Heart right ventricle (tissue), 16 donors: ENCODE results near the gene TKT. TPM values are rescaled to one million over a fixed set of nuclear protein-coding genes. Genes with fewer than 3 reads are reported as not detected.

ENCODE experiments used
- ATAC-seq, 8 donors: fragments of 200-7000 bp; cut with Tn5 transposase; one replicate each; pipeline ENCODE4 v1.9.1; 2020; ENCODE audit warnings: mild to moderate bottlenecking in 8 of 8, moderate library complexity in 8 of 8, moderate number of reproducible peaks in 1 of 8
- DNase-seq, 2 donors: peaks; one replicate each; pipeline ENCODE4 v3.0.0-alpha.2; 2020
- H3K27ac ChIP-seq, 10 donors: fragments of 200-600 bp; sonication (generic) in 2 of 10; one replicate each; pipeline versions ENCODE4 v1.5.0 to v1.8.0; 2020 to 2022; ENCODE audit warnings: mild to moderate bottlenecking in 3 of 10
- H3K27me3 ChIP-seq, 7 donors: fragments of 200-600 bp; one replicate each; pipeline ENCODE4 v1.8.0; 2021 to 2022; ENCODE audit warnings: mild to moderate bottlenecking in 2 of 7
- H3K36me3 ChIP-seq, 9 donors: fragments of 200-600 bp; sonication (generic) in 1 of 9; one replicate each; pipeline versions ENCODE4 v1.5.0 to v1.8.0; 2020 to 2022; ENCODE audit warnings: mild to moderate bottlenecking in 2 of 9
- H3K4me1 ChIP-seq, 9 donors: fragments of 200-600 bp; sonication (generic) in 1 of 9; one replicate each; pipeline versions ENCODE4 v1.5.0 to v1.8.0; 2020 to 2022; ENCODE audit warnings: mild to moderate bottlenecking in 4 of 9
- H3K4me3 ChIP-seq, 10 donors: fragments of 200-600 bp; sonication (generic) in 2 of 10; one replicate each; pipeline versions ENCODE4 v1.5.0 to v1.8.0; 2020 to 2022; ENCODE audit warnings: mild to moderate bottlenecking in 7 of 10, moderate library complexity in 2 of 10
- H3K9me3 ChIP-seq, 11 donors: fragments of 200-600 bp in 10 of 11; sonication (generic) in 2 of 11; one replicate each; pipeline versions ENCODE4 v1.5.0 to v1.8.0; 2013 to 2022; ENCODE audit warnings: mild to moderate bottlenecking in 2 of 11, control low read depth in 1 of 11, moderate library complexity in 1 of 11
- WGBS, 2 donors: extraction: QIAGEN DNeasy Blood & Tissue Kit; methylation state at CpG; one replicate each; pipeline ENCODE4 v1.1.7; 2013; ENCODE audit warnings: inconsistent platforms in 1 of 2; 5-methylcytosine and 5-hydroxymethylcytosine counted together
- intact Hi-C, 10 donors: fragments of 100-400 bp; cut with DNase I; formaldehyde crosslinking; loops; one replicate each; pipeline versions ENCODE4 v1.11.1 to v1.14.2; 2022
- polyA plus RNA-seq, 2 donors: library from polyadenylated mRNA; stranded (reverse); fragments of 200-250 nt; gene quantifications; one replicate each; pipeline ENCODE4 v1.2.3, GENCODE V29; 2013
- total RNA-seq, 10 donors: library from RNA; stranded (reverse); fragmentation: NEBNext Ultra II Directional in 3 of 10; extraction: Animal tissue kit (Norgen Biotek cat#: 25700) in 3 of 10; gene quantifications; one replicate each; pipeline versions ENCODE4 v1.2.1 to v1.2.4, GENCODE V29; 2021 to 2023
- TF ChIP-seq, protein P1 (sequence below), 9 donors: fragments of 200-600 bp; sonication (generic) in 2 of 9; IDR thresholded peaks; one replicate each; pipeline versions ENCODE4 v1.5.0 to v1.8.0; 2021 to 2022; ENCODE audit warnings: antibody characterized with exemption in 9 of 9, mild to moderate bottlenecking in 5 of 9, moderate library complexity in 1 of 9
- donor health status: Arrhythmogenic right ventricular cardiomyopathy.
- donor health status: ischemic (EF 13 %, LVEDD 7.1; RV severe dilation, severe dysfunction).
- donor health status: healthy with polysubstance abuse.
- donor health status: DM: no; HTN: yes; CAD: no.
- donor health status: DM: no; HTN: no; CAD: no.
- donor health status: ischemic (EF 25% LVEDD 6.9; RV normal size, moderate dysfunction).
- donor health status: ischemic (EF 25% LVEDD 5.7; RV mildly dilated, moderate dysfunction).
- donor health status: healthy.
- donor health status: DM: yes; HTN: yes; CAD: no.
- donor health status: Ischemic cardiomyopathy.
- donor health status: ischemic (EF 35%, LVEDD 5.7; RV mildly dilated, moderate dysfunction).
- donor health status: nonischemic (EF 11% LVEDD 7.7; RV severe dilation, severe dysfunction).
- donor health status: DM: yes; HTN: yes; CAD: no.
- donor health status: PGD.
- donor health status: ischemic (EF 29% LVEDD 5.4; RV normal size, mild dysfunction).
- donor health status: nonischemic (EF 23%, LVEDD 6.1; RV moderate dilation, normal function).

Gene TKT
- total and polyA plus RNA-seq, 12 donors: 16.5 to 91.4 (median 31.2) TPM

DNA sequence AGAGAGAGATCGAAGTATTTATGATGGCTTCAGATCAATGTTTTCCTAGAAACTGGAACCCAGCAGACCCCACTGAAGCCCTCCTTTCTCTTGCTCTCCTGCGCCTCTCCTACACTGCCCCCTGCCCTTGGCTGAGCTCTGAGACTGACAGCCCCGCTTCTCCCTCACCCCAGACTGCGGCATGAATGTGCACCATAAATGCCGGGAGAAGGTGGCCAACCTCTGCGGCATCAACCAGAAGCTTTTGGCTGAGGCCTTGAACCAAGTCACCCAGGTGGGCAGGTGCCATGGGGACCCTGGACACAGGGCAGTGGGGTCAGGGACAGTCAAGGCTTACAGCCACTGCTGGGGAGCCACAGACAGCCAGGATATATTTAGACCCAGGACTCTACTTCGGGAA lies 71.1 kb downstream of the TKT start:
- ATAC-seq (no peak), DNase-seq (no peak)
- H3K4me1 ChIP-seq: peaks cover 0 to 11% (median 0%) of the 10 kb centered on the region in 9 donors
- no peaks in the 10 kb centered on the region for H3K27me3 ChIP-seq
- TF ChIP-seq, protein P1, sequence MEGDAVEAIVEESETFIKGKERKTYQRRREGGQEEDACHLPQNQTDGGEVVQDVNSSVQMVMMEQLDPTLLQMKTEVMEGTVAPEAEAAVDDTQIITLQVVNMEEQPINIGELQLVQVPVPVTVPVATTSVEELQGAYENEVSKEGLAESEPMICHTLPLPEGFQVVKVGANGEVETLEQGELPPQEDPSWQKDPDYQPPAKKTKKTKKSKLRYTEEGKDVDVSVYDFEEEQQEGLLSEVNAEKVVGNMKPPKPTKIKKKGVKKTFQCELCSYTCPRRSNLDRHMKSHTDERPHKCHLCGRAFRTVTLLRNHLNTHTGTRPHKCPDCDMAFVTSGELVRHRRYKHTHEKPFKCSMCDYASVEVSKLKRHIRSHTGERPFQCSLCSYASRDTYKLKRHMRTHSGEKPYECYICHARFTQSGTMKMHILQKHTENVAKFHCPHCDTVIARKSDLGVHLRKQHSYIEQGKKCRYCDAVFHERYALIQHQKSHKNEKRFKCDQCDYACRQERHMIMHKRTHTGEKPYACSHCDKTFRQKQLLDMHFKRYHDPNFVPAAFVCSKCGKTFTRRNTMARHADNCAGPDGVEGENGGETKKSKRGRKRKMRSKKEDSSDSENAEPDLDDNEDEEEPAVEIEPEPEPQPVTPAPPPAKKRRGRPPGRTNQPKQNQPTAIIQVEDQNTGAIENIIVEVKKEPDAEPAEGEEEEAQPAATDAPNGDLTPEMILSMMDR (IDR thresholded peaks at IDR 0.05): no peak
- 93 to 95% methylated on average over 7 of the region's 7 CpGs for WGBS, 2 donors
- no peaks in the 10 kb centered on the region for H3K9me3 ChIP-seq
- intact Hi-C loops: no loop called here
- no peak overlapping the region for H3K4me3 ChIP-seq
- H3K27ac ChIP-seq: no peak overlapping the region
- peaks cover 0 to 97% (median 15%) of the 10 kb centered on the region in 9 donors for H3K36me3 ChIP-seq

DNA sequence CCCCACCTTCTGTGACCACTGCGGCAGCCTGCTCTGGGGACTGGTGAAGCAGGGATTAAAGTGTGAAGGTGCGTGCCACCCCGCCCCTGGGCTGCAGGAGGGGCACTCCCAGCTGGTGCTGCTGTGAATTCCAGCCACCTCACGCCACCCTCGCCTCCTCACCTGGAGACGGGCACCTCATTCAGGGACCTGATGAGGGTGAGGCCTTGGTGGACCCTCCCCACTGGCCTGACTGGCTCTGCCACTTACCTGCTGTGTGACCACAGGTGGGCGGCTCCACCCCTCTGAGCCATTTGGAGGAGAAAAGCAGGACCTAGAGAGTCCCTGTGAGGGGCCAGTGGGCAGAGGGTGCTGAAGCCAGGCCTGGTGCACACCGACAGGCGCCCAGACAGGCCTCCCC lies 72.3 kb downstream of the TKT start:
- TF ChIP-seq, protein P1 (IDR thresholded peaks at IDR 0.05): no peak
- Histone ChIP-seq H3K27me3 (no peaks in the 10 kb centered on the region), H3K4me1 (peaks cover 0 to 17% (median 0%) of the 10 kb centered on the region in 9 donors), H3K4me3 (no peak overlapping the region), H3K9me3 (no peaks in the 10 kb centered on the region), H3K36me3 (peaks cover 0 to 97% (median 15%) of the 10 kb centered on the region in 9 donors), H3K27ac (no peak overlapping the region)
- ATAC-seq (no peak), DNase-seq (no peak)
- intact Hi-C loops: no loop called here
- WGBS, 2 donors: 97 to 98% methylated on average over 9 of the region's 9 CpGs

DNA sequence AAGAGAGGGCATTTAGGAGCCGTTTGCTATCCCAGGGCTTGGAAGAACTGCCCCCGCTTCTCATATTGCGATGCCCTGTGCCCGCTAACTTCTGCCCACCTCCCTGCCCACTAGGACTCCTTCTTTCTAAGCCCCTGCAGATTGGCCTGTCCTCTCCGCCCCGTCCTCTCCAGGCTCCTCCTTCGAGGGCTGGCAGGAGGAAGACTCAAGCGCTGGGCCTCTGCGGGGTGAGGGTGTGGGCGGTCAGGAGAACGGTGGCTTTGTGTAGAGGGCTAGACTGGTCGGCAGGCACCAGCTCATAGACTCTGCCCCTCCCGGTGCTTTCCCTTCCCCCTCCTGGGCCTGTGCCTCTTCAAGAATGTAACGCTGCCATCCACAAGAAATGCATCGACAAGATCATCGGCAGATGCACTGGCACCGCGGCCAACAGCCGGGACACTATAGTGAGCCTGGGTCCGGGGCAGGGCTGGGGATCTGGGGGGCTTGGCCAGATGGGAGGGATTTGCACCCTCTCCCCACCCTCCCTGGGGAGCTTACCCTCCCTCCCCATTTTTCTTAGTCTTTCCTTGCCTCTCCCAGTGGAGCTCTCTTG lies 73.0 kb downstream of the TKT start:
- TF ChIP-seq, protein P1 (IDR thresholded peaks at IDR 0.05): no peak
- DNase-seq (no peak), ATAC-seq (no peak)
- 88 to 90% methylated on average over 20 of the region's 20 CpGs for WGBS, 2 donors
- Histone ChIP-seq H3K9me3 (no peaks in the 10 kb centered on the region), H3K36me3 (peaks cover 0 to 99% (median 15%) of the 10 kb centered on the region in 9 donors), H3K4me1 (peaks cover 0 to 17% (median 0%) of the 10 kb centered on the region in 9 donors), H3K27me3 (no peaks in the 10 kb centered on the region), H3K4me3 (no peak overlapping the region), H3K27ac (no peak overlapping the region)
- intact Hi-C loops: no loop called here

DNA sequence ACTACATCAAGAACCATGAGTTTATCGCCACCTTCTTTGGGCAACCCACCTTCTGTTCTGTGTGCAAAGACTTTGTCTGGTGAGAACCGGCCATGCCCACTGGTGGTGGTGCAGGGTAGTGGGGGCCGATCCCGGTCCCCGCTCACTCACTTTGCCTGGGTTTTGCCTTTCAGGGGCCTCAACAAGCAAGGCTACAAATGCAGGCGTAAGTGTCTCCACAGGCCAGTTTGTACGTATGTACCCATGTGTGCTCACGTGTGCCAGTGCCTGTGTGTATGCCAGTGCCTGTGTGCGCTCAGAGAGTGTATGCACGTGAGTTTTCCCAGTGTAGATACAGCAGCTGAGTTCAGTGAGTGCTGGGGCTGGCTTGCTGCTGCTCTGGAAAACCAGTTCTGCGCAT lies 74.3 kb downstream of the TKT start:
- Histone ChIP-seq H3K27ac (no peak overlapping the region), H3K4me1 (peaks cover 0 to 17% (median 0%) of the 10 kb centered on the region in 9 donors), H3K4me3 (no peak overlapping the region), H3K27me3 (no peaks in the 10 kb centered on the region), H3K36me3 (peaks cover 0 to 91% (median 15%) of the 10 kb centered on the region in 9 donors), H3K9me3 (no peaks in the 10 kb centered on the region)
- DNase-seq (no peak), ATAC-seq (no peak)
- intact Hi-C loops: no loop called here
- TF ChIP-seq, protein P1 (IDR thresholded peaks at IDR 0.05): no peak
- WGBS, 2 donors: 92 to 97% methylated on average over 11 of the region's 11 CpGs
